Ramos (cell line): ENCODE results near the gene ZNF726.
"Not testable (repeated sequence)": the region's sequence is repeated elsewhere in the genome, so short reads cannot be mapped to it uniquely, and the experiment has no call there.

Experiments
- in situ Hi-C: fragments of 300-500 bp; cut with MboI; formaldehyde crosslinking; loops from one replicate; pipeline ENCODE4 v1.14.3; 2022; ENCODE audit warnings: low sequenced_read_pairs; ENCODE audit not compliant: unreplicated experiment

The ZNF726 gene

GRCh38 chr19:23937031-23937430 is 22.3 kb downstream of the ZNF726 start:
- in situ Hi-C loops: not testable (repeated sequence)

GRCh38 chr19:23943411-23943810 is 28.7 kb downstream of the ZNF726 start:
- in situ Hi-C loops: no loop called here

GRCh38 chr19:23946569-23946968 is 31.9 kb downstream of the ZNF726 start:
- in situ Hi-C loops: no loop called here

- in situ Hi-C loops: no loop called here
Measured at GRCh38 chr19:23949611-23950010, 34.9 kb downstream of the ZNF726 start.

GRCh38 chr19:23956051-23956450 is 41.4 kb downstream of the ZNF726 start:
- in situ Hi-C loops: no loop called here

GRCh38 chr19:23957660-23958281 is 43.1 kb downstream of the ZNF726 start:
- in situ Hi-C loops: no loop called here

- in situ Hi-C loops: not testable (repeated sequence)
Measured at GRCh38 chr19:23963396-23963795, 48.7 kb downstream of the ZNF726 start.

- in situ Hi-C loops: not testable (repeated sequence)
Measured at GRCh38 chr19:23963881-23964280, 49.2 kb downstream of the ZNF726 start.

GRCh38 chr19:23964334-23964733 is 49.6 kb downstream of the ZNF726 start:
- in situ Hi-C loops: not testable (repeated sequence)

GRCh38 chr19:23969630-23970029 is 54.9 kb downstream of the ZNF726 start:
- in situ Hi-C loops: no loop called here

GRCh38 chr19:23971598-23971997 is 56.9 kb downstream of the ZNF726 start:
- in situ Hi-C loops: no loop called here

GRCh38 chr19:23972161-23972560 is 57.5 kb downstream of the ZNF726 start:
- in situ Hi-C loops: no loop called here

- in situ Hi-C loops: no loop called here
Measured at GRCh38 chr19:23974941-23975340, 60.3 kb downstream of the ZNF726 start.

GRCh38 chr19:23976631-23977030 is 61.9 kb downstream of the ZNF726 start:
- in situ Hi-C loops: not testable (repeated sequence)

- in situ Hi-C loops: not testable (repeated sequence)
Measured at GRCh38 chr19:23977256-23977655, 62.6 kb downstream of the ZNF726 start.

- in situ Hi-C loops: no loop called here
Measured at GRCh38 chr19:23978068-23978467, 63.4 kb downstream of the ZNF726 start.

GRCh38 chr19:23980805-23981204 is 66.1 kb downstream of the ZNF726 start:
- in situ Hi-C loops: no loop called here

- in situ Hi-C loops: no loop called here
Measured at GRCh38 chr19:23981863-23982262, 67.2 kb downstream of the ZNF726 start.

- in situ Hi-C loops: no loop called here
Measured at GRCh38 chr19:23983406-23983805, 68.7 kb downstream of the ZNF726 start.
